ENCODE measurements around the gene ABCA5.
"Not testable (repeated sequence)": the region's sequence is repeated elsewhere in the genome, so short reads cannot be mapped to it uniquely, and the experiment has no call there.

ABCA5 gene

DNA sequence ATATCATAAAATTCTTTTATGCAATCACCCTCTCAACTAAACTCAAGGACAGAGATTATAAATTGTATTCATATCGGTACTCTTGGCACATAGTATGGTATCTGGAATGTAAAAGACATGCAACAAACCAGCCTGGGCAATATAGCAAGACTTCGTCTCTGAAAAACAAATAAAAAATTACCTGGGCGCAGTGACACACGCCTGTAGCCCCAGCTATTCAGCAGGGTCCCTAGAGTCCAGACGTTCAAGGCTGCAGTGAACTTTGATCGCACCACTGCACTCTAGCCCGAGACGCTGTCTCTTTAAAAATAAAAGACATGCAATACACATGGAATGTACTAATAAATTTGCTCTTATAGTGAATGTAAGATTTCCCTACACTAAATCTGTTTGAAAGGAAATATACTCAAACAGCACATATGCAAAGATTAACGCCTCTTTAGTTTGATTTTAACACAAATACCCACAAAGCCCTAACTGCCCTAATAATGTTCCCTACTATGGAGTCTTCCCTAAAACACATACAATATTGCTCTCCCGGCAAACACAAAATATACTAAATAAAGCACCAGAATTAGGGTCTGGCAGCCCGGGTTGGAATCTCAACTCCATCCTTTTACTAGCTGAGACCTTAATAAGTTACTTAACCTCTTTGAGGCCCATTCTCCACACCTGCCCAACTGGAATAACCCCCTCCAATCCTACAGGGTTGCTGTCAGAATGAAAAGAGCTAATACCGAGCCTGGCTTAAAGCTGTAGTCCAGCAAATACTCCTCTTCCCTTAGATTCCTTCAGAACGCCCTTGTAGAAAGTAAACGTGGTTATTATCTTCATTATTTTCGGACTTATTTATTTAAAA lies 1.2 kb downstream of the ABCA5 start:
- DNase-seq, result no peak

DNA sequence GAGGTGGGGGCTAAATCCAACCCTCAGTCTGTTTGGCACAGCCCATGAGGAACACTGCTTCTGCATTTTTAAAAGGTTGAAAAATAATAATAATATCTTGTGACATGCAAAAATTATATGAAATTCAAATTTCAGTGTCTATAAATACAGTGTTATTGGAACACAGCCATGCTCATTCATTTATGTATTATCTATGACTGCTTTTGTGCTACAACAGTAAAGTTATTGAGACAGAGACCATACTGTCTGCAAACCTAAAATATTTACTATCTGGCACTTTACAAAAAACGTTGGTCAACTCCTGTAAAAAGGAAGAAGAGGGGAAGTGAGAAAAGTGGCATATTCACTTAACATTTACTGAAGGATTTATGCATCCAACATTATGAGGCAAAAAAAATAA lies 3.1 kb downstream of the ABCA5 start:
- DNase-seq, result no peak

DNA sequence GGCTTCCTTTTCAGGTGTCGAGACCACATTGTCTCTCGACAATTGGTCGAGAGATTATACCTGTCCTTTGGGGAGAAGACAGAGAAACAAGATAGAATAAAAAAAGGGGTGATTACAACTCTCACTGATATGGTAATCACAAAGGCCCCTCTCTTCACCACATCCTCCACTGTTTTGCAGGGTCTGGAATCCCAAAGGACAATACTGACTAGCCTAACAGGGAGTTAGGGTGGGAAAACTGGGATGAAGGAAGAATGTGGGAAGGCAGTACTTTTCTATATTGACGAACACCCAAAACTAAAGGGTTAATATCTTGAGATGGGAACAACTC lies 6.1 kb downstream of the ABCA5 start:
- no peak for DNase-seq

DNA sequence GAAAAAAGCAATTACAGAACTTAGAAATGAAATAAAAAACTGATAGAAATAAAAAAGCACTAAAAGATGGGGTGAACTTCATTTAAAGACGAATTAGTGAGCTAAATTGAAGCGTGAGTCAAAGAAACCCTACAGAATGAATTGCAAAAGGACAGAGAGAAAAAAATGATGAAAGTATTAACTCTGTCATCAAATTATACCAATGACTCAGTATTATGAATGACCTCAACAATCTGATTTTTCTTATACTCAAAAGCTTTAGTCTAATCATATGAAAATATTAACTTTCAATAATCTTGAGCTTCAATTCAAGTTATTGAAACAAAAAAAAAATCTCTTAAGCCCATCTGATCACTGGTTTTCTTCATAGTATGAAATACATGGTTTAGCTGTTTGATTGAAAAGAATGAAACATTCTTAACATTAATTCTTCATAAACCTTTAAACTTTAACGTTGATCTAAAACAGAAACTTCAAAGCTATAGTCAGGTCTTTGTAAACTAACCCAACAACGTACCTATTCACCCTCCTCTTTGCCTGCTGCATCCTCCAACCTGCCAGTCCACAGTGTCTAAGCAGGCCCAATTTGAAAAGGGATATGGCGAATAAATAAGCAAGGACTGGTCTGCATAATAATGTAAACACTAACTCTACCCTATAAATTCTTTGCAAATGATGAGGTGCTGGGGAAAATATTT lies 6.6 kb downstream of the ABCA5 start:
- DNase-seq, result no peak

DNA sequence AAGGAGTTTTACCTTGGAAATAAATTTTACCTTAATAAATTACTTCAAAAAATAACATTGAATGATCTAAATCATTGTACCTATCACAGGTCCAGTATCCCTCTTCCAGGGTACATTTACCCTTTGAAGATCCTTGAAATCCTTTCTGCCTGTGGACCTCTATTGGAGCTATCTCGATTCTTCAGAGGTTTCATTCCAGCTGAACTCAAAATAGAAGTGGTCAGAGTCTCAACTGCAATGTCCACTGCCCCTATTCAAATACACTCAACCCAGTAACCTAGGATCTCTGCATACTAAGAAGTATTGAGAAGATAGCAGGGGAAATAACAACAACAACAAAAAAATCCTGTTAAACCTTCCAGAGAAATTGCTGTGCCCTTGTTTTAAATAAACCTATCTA lies 9.3 kb downstream of the ABCA5 start:
- no peak for DNase-seq

DNA sequence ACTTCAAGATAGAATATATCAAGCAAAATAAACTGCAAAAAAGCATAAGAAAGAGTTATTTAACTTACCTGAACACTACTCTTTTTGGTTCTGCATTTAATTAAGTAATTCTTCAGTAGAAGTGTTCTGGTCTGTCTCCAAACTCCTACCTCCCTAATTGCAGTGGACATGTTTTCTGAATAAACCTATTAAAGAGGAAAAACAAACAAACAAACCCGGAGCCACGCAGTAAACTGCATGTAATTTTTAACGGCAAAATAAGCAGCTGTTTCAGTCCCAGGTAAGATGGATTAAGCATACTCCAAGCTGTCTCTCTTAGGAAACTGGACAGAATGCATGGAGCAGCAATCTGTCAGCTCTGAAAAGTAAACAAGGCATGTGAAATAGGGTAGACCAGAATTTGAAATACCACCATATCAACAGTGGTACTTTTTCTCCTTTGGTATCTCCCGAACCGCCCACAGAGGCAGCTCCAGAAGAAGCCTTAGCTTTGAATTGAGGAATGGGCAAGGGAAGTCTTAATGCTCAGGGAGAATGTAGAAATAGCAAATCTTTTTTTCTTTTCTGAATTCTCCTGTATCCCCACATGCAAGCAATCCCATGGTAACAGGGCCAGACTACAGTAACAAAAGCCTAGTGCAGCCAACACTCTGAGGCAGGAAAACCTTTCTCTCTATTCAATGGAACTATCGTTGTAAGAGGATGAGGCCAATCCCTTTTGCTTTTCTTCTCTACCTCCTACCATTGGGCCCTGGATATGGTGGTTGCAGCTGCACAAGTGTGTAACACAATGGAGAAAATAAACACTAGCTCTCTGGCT lies 12.5 kb downstream of the ABCA5 start:
- DNase-seq, result no peak

DNA sequence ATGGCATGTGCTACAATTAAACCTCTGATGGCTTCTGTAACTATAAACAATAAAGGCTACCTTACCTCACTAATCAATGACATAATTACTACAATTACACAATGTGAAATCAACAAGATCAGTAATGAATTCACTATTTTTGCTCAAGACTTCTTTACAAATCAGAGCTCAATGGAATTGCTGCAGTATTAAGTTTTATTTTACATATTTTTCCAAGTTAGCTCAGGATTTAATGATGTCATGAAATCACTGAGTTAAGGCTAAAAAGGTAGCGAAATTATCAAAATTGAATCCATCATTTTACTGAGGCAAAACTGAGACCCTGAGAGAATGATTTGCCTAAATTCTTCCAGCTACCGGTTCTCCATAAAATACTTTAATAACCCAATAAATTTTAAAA lies 21.8 kb downstream of the ABCA5 start:
- DNase-seq, result no peak

DNA sequence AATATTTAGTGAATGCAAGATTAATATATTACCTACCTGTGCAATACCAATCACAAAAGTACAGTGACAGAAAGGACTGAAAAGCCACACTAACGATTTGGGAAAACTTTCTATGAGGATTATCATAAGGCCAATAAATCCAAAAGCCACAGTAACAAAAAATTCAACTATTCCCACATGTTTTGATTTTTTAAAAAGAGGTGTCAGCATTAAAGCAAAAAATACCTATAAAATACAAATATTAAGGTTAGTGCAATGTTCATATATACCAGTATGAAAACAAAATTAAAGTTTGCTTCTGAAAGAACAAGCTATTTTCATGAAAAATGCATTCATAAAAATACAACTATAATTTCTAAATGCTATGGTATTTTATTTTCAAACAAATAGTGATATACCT lies 24.3 kb downstream of the ABCA5 start:
- DNase-seq, result no peak

DNA sequence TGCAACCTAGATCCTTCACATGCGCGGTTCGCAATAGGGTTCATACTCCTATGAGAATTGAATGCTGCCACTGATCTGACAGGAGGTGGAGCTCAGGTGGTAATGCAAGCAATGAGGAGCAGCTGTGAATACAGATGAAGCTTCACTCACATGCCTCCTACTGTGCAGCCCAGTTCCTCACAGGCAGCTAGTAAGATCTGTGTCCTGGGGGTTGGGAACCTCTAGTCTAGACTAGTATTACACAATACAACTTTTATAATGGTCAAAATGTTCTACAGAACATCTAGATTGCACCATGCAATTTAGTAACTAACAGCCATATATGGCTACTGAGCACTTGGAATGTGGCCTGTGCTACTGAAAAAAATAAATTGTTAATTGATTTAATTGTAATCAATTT lies 26.7 kb downstream of the ABCA5 start:
- no peak for DNase-seq

DNA sequence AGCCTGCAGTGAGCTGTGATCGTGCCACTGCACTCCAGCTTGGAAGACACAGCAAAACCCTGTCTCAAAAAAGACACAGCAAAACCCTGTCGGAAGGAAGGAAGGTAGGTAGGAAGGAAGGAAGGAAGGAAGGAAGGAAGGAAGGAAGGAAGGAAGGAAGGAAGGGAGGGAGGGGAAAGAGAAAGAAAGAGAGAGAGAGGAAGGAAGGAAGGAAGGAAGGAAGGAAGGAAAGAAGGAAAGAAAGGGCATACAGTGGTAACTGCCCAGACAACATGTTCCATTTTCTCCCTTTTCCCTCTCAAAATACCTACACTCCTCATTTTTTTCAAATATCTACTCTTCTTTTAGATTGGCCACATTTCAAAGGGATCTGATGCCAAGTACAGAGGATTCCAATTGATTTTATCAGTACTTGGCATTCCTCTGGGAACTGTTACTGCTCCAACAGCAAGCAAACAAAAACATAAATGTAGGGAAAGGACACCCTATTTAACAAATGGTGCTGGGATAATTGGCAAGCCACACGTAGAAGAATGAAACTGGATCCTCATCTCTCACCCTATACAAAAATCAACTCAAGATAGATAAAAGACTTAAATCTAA lies 28.7 kb downstream of the ABCA5 start:
- not testable (repeated sequence) for DNase-seq

DNA sequence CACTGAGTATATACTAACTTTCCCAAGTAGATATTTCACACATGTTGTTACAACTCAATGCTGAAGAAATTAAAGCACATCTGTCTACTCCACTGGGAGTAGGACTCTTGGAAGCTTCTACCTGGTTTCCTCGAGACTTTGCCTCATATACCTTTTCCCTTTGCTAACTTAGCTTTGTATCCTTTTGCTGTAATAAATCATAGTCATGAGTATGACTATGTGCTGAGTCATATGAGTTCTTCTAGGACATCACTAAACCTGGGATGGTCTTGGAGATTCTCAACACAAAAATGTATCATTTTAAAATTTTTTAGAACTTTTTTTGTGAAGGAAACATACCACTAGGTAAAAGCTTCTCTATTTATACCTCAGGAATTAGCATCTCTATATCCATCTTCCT lies 39.8 kb downstream of the ABCA5 start:
- DNase-seq, result no peak

DNA sequence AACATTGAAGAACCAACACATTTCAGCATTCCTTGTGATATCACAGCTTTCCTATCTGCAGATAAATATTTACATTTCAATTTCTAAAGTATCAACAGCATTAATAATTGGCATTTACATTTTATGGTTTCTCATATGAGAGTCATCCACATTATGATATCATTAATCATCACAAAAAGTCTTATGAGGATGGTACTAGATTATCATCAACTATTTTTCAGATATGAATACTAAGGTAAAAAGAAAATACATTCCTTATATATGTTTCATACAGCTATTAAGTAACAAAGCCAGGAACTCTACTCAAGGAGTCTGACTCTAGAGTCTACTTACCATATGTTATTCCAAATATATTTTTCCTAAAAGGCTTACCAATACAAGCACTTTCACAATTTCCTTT lies 40.7 kb downstream of the ABCA5 start:
- DNase-seq, result no peak

DNA sequence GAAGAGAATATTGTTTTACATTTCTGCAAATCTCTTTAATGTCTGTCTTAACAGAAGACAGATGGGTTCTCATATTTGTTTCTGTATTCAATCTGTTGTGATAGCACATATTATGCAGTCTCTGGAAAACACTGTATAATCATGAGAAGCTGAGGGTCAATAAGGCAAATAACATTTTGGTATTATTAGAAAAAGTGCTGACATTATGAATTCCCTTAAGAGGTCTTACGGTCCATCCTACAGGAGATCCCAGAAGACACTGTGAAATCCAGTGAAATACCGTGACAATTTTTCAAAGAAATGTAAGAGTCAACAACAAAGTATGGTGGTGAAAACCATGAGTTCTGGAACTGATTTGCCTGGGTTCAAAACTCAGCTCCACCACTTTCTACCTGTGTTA lies 42.3 kb downstream of the ABCA5 start:
- DNase-seq, result no peak

DNA sequence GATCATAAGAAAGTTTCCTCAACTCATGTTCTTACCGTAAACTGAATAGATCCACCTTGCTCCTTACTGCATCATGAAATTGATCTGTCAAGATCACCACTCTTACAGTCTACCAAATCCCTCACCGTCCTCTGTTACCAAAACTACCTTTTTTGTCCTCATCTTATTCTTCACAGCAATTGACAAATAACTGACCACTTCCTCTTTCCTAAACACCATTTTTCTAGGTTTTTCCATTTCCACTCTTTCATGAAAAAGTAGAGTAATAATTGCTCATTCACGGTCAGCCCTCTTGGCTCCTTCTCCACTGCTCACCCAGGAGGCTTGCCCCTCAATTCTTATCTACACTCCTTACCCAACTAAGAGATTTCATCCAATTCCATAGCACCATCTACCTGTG lies 44.9 kb downstream of the ABCA5 start:
- no peak for DNase-seq

DNA sequence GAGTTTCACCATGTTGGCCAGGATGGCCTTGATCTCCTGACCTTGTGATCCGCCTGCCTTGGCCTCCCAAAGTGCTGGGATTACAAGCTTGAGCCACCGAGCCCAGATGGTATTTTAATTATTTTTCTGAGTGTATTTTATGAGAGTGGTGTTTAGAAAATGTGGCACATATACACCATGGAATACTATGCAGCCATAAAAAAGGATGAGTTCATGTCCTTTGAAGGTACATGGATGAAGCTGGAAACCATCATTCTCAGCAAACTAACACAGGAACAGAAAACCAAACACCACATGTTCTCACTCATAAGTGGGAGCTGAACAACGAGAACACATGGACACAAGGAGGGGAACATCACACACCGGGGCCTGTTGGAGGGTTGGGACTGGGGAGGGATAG lies 50.7 kb downstream of the ABCA5 start:
- not testable (repeated sequence) for DNase-seq

DNA sequence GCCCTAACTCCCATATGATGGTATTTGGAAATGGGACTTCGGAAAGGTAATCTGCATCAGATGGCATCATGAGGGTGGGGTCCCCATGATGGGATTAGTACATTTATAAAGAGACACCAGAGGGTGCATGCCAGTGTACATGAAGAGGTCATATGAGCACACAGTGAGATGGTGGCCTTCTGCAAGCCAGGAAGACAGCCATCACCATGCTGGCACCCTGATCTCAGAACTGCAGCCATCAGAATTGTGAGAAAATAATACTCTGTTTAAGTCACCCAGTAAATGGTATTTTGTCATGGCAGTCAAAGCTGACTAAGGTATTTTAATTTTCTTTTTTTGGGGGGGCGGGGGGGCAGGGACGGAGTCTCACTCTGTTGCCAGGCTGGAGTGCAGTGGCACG lies 51.2 kb downstream of the ABCA5 start:
- no peak for DNase-seq

DNA sequence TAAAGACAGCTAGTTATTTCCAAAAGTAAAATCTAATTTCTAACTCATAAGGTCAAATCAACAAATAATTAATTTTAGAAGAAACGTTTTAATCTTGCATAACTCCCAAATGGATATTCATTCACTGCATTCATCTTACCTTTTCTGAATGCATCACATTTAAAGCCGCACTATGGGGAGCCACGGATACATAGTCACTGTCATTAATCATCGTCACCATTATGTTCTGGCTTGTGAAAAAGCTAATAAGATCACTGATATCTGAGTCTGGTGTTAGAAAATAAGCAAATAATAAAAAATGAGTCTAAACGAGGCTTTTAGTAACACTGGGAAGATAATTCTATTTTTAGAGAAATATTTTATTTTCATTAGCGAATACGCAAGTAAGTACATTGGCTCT lies 55.9 kb downstream of the ABCA5 start:
- DNase-seq, result no peak

DNA sequence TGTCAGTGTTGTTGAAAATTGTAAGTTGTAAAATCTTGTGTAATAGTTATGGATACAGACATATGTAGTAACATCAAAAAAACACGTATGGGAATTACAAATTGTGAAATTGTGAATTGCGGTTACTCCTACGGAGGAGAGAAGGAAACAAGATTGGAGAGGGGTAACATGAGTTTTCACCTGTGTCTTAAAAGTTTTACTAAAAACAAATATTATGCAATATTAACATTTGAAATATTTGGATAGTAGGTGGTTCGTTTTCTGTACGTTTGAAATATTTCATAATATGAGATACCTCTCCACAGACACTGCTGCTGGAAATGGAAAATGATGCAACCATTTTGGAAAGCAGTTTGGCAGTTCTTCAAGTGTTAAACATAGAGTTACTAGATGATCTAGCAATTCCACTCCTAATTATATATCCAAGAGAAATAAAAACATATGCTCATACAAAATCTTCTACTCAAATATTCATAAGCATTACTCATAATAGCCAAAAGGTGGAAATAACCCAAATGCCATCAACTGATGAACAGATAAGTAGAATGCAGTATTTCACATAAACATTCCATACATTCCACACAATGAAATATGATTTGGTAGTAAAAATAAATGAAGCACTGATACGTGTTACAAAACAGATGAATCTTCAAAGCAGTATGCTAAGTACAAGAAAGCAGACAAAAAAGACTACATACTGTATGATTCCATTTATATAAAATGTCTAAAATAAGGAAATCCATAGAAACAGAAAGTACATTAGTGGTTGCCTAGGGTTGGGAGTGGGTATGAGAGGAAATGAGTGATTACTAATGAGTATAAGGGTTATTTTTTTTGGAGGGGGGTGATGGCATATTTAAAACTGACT lies 57.6 kb downstream of the ABCA5 start:
- DNase-seq, result no peak

DNA sequence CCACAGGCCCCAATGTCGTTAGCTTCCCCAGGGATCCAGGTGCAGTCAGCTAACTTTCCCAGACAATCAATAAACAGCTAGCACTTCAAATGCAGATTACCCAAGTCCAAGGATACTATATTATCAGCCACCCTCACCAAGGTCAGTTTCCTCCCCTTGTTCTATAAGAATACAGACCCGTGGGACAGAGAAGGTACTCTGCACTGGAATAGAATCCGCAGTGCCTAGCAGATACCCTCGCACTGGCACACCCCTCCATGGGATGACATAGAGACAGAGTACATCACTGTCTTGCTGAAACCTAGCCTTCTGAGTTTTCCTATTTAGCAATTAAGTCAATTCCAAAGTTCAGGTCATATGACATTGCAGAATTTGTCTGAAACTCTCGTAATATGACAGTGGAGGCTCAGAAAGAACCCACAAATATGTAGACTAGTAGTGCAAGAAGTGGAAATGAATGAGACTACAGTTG lies 58.4 kb downstream of the ABCA5 start:
- DNase-seq, result no peak

DNA sequence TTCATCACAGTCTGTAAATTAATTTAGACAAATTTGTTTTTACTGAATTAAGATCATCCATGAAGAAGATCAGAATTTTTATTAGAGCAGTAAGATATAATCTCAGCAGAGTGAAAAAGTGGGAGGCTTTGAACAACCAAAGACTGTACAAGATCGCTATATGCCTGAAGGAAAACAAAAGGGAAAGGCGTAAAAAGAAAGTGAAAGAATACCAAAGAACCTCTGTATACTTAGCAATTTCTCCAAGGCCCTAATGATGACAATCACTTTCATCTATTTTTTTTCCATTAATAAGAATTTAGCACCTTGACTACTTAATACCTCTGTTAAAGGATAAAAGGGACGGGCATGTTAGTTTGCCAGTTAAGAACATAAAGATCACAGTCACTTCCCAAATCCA lies 59.7 kb downstream of the ABCA5 start:
- no peak for DNase-seq

DNA sequence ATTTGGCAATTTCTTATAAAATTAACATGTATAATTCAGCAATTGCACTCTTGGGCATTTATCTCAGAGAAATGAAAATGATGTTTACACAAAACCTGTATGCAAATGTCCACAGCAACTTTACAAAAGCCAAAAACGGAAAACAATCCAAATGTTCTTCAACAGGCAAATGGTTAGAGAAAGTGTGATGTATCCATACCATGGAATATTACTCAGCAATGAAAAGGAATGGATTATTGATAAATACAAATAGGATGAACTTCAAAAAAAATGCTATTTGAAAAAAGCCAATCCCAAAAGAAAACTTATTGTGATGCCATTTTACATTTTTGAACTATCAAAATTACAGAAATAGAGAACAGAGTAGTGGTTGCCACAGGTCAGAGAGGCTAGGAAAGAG lies 61.1 kb downstream of the ABCA5 start:
- no peak for DNase-seq

DNA sequence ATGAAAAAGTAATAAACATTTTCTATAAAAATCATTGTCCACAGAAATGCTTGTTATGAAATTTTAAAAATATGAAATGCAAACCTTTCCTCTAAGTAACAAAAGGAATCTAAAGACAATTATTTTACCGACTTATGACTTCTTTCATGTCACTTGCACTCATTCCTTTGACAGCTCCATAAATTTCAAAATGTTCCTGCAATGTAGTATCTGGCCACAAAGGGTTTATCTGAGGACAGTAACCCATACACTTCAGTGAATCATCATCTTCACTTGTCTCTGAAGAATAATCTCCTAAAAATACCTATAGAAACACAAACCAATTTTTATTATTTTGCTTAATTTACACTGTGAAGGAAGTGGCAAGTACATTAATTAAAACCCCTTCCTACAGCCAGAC lies 72.7 kb downstream of the ABCA5 start:
- no peak for DNase-seq
